Hematopoietic multipotent progenitor cell treated with erythropoietin and hydrocortisone succinate and interleukin-3 and kit ligand, for 8 days (in vitro differentiated cells): ENCODE results near the gene TXNDC16.

Experiments used
- DNase-seq: peaks from one replicate; pipeline ENCODE4 v3.0.0-alpha.2; 2015

TXNDC16 gene

GRCh38 chr14:52443506-52443905 is 108.8 kb downstream of the TXNDC16 start:
- no peak for DNase-seq

GRCh38 chr14:52442602-52443001 is 109.7 kb downstream of the TXNDC16 start:
- DNase-seq: no peak

GRCh38 chr14:52442166-52442565 is 110.1 kb downstream of the TXNDC16 start:
- DNase-seq: no peak

GRCh38 chr14:52439476-52439875 is 112.8 kb downstream of the TXNDC16 start:
- no peak for DNase-seq

GRCh38 chr14:52434955-52435354 is 117.3 kb downstream of the TXNDC16 start:
- no peak for DNase-seq

- DNase-seq: no peak
These were observed 121.8 kb downstream of the TXNDC16 start for GRCh38 chr14:52430474-52430873.

GRCh38 chr14:52429451-52429850 is 122.9 kb downstream of the TXNDC16 start:
- DNase-seq: no peak

GRCh38 chr14:52427460-52427859 is 124.8 kb downstream of the TXNDC16 start:
- no peak for DNase-seq

- no peak for DNase-seq
These were observed 129.5 kb downstream of the TXNDC16 start for GRCh38 chr14:52422650-52423356.

- DNase-seq: no peak
These were observed 135.2 kb downstream of the TXNDC16 start for GRCh38 chr14:52417139-52417538.

- DNase-seq: no peak
These were observed 138.4 kb downstream of the TXNDC16 start for GRCh38 chr14:52413729-52414408.

GRCh38 chr14:52412426-52412825 is 139.9 kb downstream of the TXNDC16 start:
- no peak for DNase-seq

GRCh38 chr14:52405314-52405713 is 147.0 kb downstream of the TXNDC16 start:
- DNase-seq: no peak

GRCh38 chr14:52402812-52403526 is 149.3 kb downstream of the TXNDC16 start:
- DNase-seq: peak; percentile 8

- DNase-seq: no peak
These were observed 151.5 kb downstream of the TXNDC16 start for GRCh38 chr14:52400846-52401245.

GRCh38 chr14:52399921-52400595 is 152.2 kb downstream of the TXNDC16 start:
- no peak for DNase-seq

GRCh38 chr14:52399104-52399503 is 153.2 kb downstream of the TXNDC16 start:
- DNase-seq: no peak

- DNase-seq: no peak
These were observed 154.5 kb downstream of the TXNDC16 start for GRCh38 chr14:52397844-52398243.

- no peak for DNase-seq
These were observed 156.6 kb downstream of the TXNDC16 start for GRCh38 chr14:52395728-52396127.

- DNase-seq: no peak
These were observed 160.3 kb downstream of the TXNDC16 start for GRCh38 chr14:52391881-52392615.
